Ishikawa (cell line): Measurements from ENCODE around the gene HSP90B1.

Source experiments
- CEBPB ChIP-seq: IDR thresholded peaks from 2 replicates; pipeline ENCODE4 v1.6.1; 2012
- CREB1 ChIP-seq: IDR thresholded peaks from 2 replicates; pipeline ENCODE4 v1.6.1; 2012; ENCODE audit warnings: low read depth
- EGR1 ChIP-seq: IDR thresholded peaks from 2 replicates; pipeline ENCODE4 v1.6.1; 2012
- EP300 ChIP-seq: IDR thresholded peaks from 2 replicates; pipeline ENCODE4 v1.6.1; 2012; ENCODE audit warnings: borderline replicate concordance
- FOXM1 ChIP-seq: IDR thresholded peaks from 2 replicates; pipeline ENCODE4 v1.6.1; 2012; ENCODE audit warnings: low read depth, borderline replicate concordance
- RAD21 ChIP-seq: IDR thresholded peaks from 2 replicates; pipeline ENCODE4 v1.6.1; 2012; ENCODE audit warnings: low read depth
- TAF1 ChIP-seq: IDR thresholded peaks from 2 replicates; pipeline ENCODE4 v1.6.1; 2012; ENCODE audit warnings: low read depth, mild to moderate bottlenecking
- TCF12 ChIP-seq: IDR thresholded peaks from 2 replicates; pipeline ENCODE4 v1.6.1; 2012; ENCODE audit warnings: low read depth
- TEAD4 ChIP-seq: IDR thresholded peaks from 2 replicates; pipeline ENCODE4 v1.6.1; 2012
- YY1 ChIP-seq: IDR thresholded peaks from 2 replicates; pipeline ENCODE4 v1.6.1; 2012; ENCODE audit warnings: low read depth
- ZBTB7A ChIP-seq: IDR thresholded peaks from 2 replicates; pipeline ENCODE4 v1.6.1; 2012; ENCODE audit warnings: low read depth
- TF ChIP-seq, protein P1 (sequence below): IDR thresholded peaks from 2 replicates; pipeline ENCODE4 v1.6.1; 2012
- TF ChIP-seq, protein P2 (sequence below): IDR thresholded peaks from 2 replicates; pipeline ENCODE4 v1.6.1; 2012; ENCODE audit warnings: low read depth, mild to moderate bottlenecking
- TF ChIP-seq, protein P3 (sequence below): IDR thresholded peaks from 2 replicates; pipeline ENCODE4 v1.6.1; 2012

DNA sequence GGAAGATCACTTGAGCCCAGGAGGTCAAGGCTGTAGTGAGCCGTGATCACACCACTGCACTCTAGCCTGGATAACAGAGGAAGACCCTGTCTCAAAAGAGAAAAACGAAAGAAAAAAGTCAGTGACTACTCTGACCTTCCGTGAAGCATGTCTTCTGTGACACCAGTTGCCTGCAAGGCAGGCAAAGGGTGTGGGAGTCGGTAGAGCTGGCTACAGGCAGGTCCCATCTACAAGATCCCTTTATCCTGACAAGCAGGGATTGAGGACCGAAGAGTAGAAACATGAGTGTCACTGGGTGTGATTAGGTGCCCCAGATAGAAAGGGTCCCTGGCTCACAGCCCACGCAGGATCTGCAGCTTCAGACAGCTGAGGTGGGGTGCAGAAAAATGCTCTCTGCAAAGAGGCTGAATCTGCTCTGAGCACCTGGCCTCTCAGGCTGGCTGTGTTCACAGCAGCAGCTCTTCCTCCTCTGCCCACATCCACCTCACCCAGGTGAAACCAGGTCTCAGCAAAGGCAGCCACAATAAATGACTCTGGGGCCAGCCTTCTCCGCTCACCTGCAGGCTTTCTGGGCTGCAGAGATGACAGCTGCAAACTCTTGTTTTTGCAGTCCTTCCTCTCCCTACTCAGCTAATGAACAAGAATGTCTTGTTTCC is 28.6 kb upstream of the HSP90B1 start:
- TF ChIP-seq, protein P1, sequence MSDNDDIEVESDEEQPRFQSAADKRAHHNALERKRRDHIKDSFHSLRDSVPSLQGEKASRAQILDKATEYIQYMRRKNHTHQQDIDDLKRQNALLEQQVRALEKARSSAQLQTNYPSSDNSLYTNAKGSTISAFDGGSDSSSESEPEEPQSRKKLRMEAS = no peak
- TF ChIP-seq TAF1 = no peak
- no peak for TF ChIP-seq EP300
- TF ChIP-seq ZBTB7A = no peak
- no peak for TF ChIP-seq TCF12
- TF ChIP-seq CEBPB = no peak
- TF ChIP-seq, protein P2, sequence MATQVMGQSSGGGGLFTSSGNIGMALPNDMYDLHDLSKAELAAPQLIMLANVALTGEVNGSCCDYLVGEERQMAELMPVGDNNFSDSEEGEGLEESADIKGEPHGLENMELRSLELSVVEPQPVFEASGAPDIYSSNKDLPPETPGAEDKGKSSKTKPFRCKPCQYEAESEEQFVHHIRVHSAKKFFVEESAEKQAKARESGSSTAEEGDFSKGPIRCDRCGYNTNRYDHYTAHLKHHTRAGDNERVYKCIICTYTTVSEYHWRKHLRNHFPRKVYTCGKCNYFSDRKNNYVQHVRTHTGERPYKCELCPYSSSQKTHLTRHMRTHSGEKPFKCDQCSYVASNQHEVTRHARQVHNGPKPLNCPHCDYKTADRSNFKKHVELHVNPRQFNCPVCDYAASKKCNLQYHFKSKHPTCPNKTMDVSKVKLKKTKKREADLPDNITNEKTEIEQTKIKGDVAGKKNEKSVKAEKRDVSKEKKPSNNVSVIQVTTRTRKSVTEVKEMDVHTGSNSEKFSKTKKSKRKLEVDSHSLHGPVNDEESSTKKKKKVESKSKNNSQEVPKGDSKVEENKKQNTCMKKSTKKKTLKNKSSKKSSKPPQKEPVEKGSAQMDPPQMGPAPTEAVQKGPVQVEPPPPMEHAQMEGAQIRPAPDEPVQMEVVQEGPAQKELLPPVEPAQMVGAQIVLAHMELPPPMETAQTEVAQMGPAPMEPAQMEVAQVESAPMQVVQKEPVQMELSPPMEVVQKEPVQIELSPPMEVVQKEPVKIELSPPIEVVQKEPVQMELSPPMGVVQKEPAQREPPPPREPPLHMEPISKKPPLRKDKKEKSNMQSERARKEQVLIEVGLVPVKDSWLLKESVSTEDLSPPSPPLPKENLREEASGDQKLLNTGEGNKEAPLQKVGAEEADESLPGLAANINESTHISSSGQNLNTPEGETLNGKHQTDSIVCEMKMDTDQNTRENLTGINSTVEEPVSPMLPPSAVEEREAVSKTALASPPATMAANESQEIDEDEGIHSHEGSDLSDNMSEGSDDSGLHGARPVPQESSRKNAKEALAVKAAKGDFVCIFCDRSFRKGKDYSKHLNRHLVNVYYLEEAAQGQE = no peak
- TF ChIP-seq RAD21 = no peak
- TF ChIP-seq TEAD4 = no peak
- TF ChIP-seq, protein P3, sequence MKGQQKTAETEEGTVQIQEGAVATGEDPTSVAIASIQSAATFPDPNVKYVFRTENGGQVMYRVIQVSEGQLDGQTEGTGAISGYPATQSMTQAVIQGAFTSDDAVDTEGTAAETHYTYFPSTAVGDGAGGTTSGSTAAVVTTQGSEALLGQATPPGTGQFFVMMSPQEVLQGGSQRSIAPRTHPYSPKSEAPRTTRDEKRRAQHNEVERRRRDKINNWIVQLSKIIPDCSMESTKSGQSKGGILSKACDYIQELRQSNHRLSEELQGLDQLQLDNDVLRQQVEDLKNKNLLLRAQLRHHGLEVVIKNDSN = no peak
- no peak for TF ChIP-seq YY1
- TF ChIP-seq FOXM1 = no peak
- no peak for TF ChIP-seq CREB1
- TF ChIP-seq EGR1 = no peak
